ENCODE data around the gene FGF14. TPM values are rescaled to one million over a fixed set of nuclear protein-coding genes. Genes with fewer than 3 reads are reported as not detected.

FGF14 gene
- total RNA-seq, 3 donors from 2014 or later (not counting 1 experiment from before 2014, with no cell fraction given), result not detected

DNA sequence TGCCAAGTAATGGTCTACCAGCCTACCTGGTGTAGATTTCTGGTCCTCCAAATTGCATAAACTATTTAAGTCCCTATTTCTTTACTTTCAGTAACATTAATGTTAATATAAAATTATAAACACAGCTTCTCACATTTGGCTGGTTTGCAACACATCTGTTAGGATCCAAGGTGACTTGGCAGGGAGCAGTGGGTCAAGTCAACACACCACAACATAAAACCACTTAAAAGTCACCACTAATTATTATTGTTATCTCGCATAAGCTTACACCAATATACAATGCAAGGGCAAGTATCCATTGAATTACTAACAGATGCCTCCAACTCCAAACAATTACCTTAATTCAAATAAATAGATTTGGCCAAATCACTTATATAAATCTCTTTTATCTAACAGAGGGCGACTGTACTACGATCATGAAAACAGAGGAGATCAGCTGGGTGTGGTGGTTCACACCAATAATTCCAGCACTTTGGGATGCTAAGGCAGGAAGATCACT, 74.7 kb downstream of the FGF14 start:
- Mint-ChIP-seq H3K9me3 (peaks cover 2 to 6% of the 10 kb centered on the region in 2 donors), H3K4me3 (no peak overlapping the region), H3K36me3 (no peaks in the 10 kb centered on the region), H3K27ac (no peak overlapping the region), H3K27me3 (ENCODE audit: low read depth in 2 of 2) (no peaks in the 10 kb centered on the region), H3K4me1 (no peaks in the 10 kb centered on the region)
- no peak for ATAC-seq
- Histone ChIP-seq H3K27ac (ENCODE audit: low read length) (no peak overlapping the region), H3K27me3 (ENCODE audit: control insufficient read depth, insufficient read depth, low read length) (no peaks in the 10 kb centered on the region), H3K36me3 (ENCODE audit: control insufficient read depth, insufficient read depth, low read length) (no peaks in the 10 kb centered on the region), H3K4me3 (ENCODE audit: low read length) (no peak overlapping the region), H3K9me3 (ENCODE audit: control insufficient read depth, insufficient read depth, low read length) (no peaks in the 10 kb centered on the region), H3K4me1 (ENCODE audit: control insufficient read depth, insufficient read depth, low read length) (no peaks in the 10 kb centered on the region)
- intact Hi-C loops (cut with micrococcal nuclease), result no loop called here
- no peak for DNase-seq
- TF ChIP-seq, protein P1, sequence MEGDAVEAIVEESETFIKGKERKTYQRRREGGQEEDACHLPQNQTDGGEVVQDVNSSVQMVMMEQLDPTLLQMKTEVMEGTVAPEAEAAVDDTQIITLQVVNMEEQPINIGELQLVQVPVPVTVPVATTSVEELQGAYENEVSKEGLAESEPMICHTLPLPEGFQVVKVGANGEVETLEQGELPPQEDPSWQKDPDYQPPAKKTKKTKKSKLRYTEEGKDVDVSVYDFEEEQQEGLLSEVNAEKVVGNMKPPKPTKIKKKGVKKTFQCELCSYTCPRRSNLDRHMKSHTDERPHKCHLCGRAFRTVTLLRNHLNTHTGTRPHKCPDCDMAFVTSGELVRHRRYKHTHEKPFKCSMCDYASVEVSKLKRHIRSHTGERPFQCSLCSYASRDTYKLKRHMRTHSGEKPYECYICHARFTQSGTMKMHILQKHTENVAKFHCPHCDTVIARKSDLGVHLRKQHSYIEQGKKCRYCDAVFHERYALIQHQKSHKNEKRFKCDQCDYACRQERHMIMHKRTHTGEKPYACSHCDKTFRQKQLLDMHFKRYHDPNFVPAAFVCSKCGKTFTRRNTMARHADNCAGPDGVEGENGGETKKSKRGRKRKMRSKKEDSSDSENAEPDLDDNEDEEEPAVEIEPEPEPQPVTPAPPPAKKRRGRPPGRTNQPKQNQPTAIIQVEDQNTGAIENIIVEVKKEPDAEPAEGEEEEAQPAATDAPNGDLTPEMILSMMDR (IDR thresholded peaks at IDR 0.05), result no peak
- WGBS (ENCODE audit: insufficient coverage), result 83% methylated on average over 3 of the region's 3 CpGs

DNA sequence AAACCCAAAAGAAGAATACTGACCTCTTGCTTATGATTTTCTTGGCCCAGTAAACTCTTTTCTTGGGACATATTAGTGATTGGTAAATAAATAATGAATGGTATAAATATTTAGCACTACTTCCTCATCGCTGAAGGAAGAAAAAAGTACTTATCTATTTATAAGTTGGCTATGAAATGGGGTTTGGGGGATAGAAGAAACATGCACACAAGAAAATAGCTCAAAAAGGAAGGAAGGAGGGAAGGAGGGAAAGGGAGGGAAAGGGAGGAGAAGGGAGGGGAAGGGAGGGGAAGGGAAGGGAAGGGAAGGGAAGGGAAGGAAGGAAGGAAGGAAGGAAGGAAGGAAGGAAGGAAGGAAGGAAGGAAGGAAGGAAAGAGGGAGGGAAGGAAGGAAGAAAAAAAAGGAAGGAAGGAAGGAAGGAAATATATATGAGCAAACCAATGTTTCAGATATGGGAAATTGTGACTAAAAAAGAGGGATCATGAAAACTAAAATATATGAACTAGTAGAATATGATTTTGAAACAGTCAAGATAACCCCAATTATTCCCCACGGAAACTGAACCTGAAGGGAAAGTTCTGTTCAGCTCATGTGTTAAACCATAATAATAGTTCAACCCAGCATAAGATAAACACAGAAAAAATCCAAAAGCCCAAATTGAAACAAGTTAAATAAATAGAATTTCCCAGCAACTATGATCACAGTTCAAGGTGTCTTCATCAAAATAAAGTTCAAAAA, 75.3 kb downstream of the FGF14 start:
- WGBS (ENCODE audit: insufficient coverage), result 80% methylated on average over 1 of the region's 2 CpGs

DNA sequence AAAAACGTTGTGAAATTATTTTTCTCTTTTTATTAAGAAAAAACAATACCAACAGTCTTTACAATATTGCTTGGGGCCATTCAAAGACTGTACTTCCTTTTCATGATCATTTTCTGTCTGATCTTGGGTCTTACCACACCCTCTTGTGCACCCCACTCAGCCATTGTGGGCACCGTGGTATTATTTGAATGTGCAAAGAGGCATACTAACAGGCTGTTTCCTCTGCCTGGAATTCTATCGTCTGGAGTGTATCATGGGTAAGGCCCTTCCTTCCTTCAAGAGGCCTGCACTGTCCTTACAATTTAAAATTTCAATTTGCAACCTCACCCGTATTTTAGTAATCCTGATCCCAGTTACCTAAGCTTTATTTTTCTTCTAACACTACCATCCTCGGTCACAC, 76.5 kb downstream of the FGF14 start:
- DNase-seq, result no peak
- Mint-ChIP-seq H3K27ac (no peak overlapping the region), H3K4me3 (no peak overlapping the region), H3K27me3 (ENCODE audit: low read depth in 2 of 2) (no peaks in the 10 kb centered on the region), H3K9me3 (peaks cover 0 to 4% of the 10 kb centered on the region in 2 donors), H3K36me3 (no peaks in the 10 kb centered on the region), H3K4me1 (no peaks in the 10 kb centered on the region)
- intact Hi-C loops (cut with micrococcal nuclease), result no loop called here
- TF ChIP-seq, protein P1 (IDR thresholded peaks at IDR 0.05), result no peak
- H3K4me3 ChIP-seq (ENCODE audit: low read length), result no peak overlapping the region
- 56% methylated on average over 4 of the region's 5 CpGs for WGBS (ENCODE audit: insufficient coverage)
- H3K27me3 ChIP-seq (ENCODE audit: control insufficient read depth, insufficient read depth, low read length), result no peaks in the 10 kb centered on the region
- H3K4me1 ChIP-seq (ENCODE audit: control insufficient read depth, insufficient read depth, low read length), result no peaks in the 10 kb centered on the region
- no peak for ATAC-seq
- no peaks in the 10 kb centered on the region for H3K9me3 ChIP-seq (ENCODE audit: control insufficient read depth, insufficient read depth, low read length)
- H3K36me3 ChIP-seq (ENCODE audit: control insufficient read depth, insufficient read depth, low read length), result no peaks in the 10 kb centered on the region
- H3K27ac ChIP-seq (ENCODE audit: low read length), result no peak overlapping the region

More for the DNA sequence above, 75.3 kb downstream of the FGF14 start:
- no peaks in the 10 kb centered on the region for H3K36me3 ChIP-seq (ENCODE audit: control insufficient read depth, insufficient read depth, low read length)
- H3K9me3 ChIP-seq (ENCODE audit: control insufficient read depth, insufficient read depth, low read length), result no peaks in the 10 kb centered on the region
- Mint-ChIP-seq H3K27ac (no peak overlapping the region), H3K27me3 (ENCODE audit: low read depth in 2 of 2) (no peaks in the 10 kb centered on the region), H3K36me3 (no peaks in the 10 kb centered on the region), H3K4me3 (no peak overlapping the region), H3K9me3 (peaks cover 2 to 8% of the 10 kb centered on the region in 2 donors), H3K4me1 (no peaks in the 10 kb centered on the region)
- intact Hi-C loops (cut with micrococcal nuclease), result no loop called here
- TF ChIP-seq, protein P1 (IDR thresholded peaks at IDR 0.05), result no peak
- no peaks in the 10 kb centered on the region for H3K4me1 ChIP-seq (ENCODE audit: control insufficient read depth, insufficient read depth, low read length)
- no peak for DNase-seq
- ATAC-seq, result no peak
- no peaks in the 10 kb centered on the region for H3K27me3 ChIP-seq (ENCODE audit: control insufficient read depth, insufficient read depth, low read length)
- H3K27ac ChIP-seq (ENCODE audit: low read length), result no peak overlapping the region
- no peak overlapping the region for H3K4me3 ChIP-seq (ENCODE audit: low read length)

All from natural killer cell (primary cell).